HepG2 (cell line): Measurements from ENCODE around the gene RABGAP1. TPM values are rescaled to one million over a fixed set of nuclear protein-coding genes. Genes with fewer than 3 reads are reported as not detected.

Source experiments
- ATAC-seq: fragments of 200-7000 bp; cut with Tn5 transposase; 3 replicates; pipeline ENCODE4 v1.9.1; 2020; ENCODE audit warnings: mild to moderate bottlenecking, moderate library complexity
- BruUV-seq: library from RNA; stranded (reverse); fragments of 400-500 nt; replicated peaks from 2 replicates; lab custom pipeline; 2021; lab: Mats Ljungman, UMichigan
- CTCF ChIA-PET: fragments of 300-600 bp; formaldehyde crosslinking; extraction: SDS; loops from one replicate; lab custom pipeline; 2021; ENCODE audit warnings: low total read pairs, inconsistent platforms, low intra/inter-chr PET ratio; lab: Yijun Ruan, JAX
- POLR2A ChIA-PET: fragments of 350-600 bp; sonication (Branson Sonifier 250); formaldehyde crosslinking; loops from one replicate; lab custom pipeline; 2020; ENCODE audit warnings: antibody characterized with exemption, inconsistent platforms; lab: Yijun Ruan, JAX
- DNase-seq: peaks from one replicate; pipeline ENCODE4 v3.0.0-alpha.2; 2015; ENCODE audit warnings: low spot score
- FAIRE-seq: peaks from 3 replicates; lab custom pipeline; 2011; peaks lifted over from hg19 to GRCh38; lab: Jason Lieb, UNC
- H2AFZ ChIP-seq: one replicate; pipeline ENCODE4 v1.6.1; 2011; ENCODE audit warnings: low read length, inconsistent platforms
- H3K27ac ChIP-seq: fragments of 300-600 bp; 3 replicates; pipeline ENCODE4 v1.8.0; 2011; ENCODE audit warnings: mixed run types, mild to moderate bottlenecking, mixed read lengths, low read length, inconsistent platforms; ENCODE audit not compliant: insufficient read depth; ENCODE audit errors: extremely low read length
- H3K27me3 ChIP-seq, 2 experiments: fragments of 200-600 bp in 1 of 2; 2 replicates in 1 of 2; 3 replicates in 1 of 2; pipeline versions ENCODE4 v1.6.0 to v1.8.0; 2011; ENCODE audit warnings: low read length in 2 of 2, mild to moderate bottlenecking in 2 of 2, moderate library complexity in 2 of 2, inconsistent platforms in 1 of 2; ENCODE audit not compliant: insufficient read depth in 2 of 2, control insufficient read depth in 1 of 2
- H3K36me3 ChIP-seq, 2 experiments: fragments of 200-600 bp in 1 of 2; replicated peaks in 1 of 2; 2 replicates in 1 of 2; 3 replicates in 1 of 2; pipeline versions ENCODE4 v1.5.1 to v1.8.0; 2011; ENCODE audit warnings: low read length in 2 of 2, inconsistent platforms in 1 of 2; ENCODE audit not compliant: insufficient read depth in 2 of 2, control insufficient read depth in 1 of 2
- H3K4me1 ChIP-seq: 2 replicates; pipeline ENCODE4 v1.5.1; 2012; ENCODE audit warnings: low read length, inconsistent platforms; ENCODE audit not compliant: insufficient read depth
- H3K4me2 ChIP-seq: 2 replicates; pipeline ENCODE4 v1.6.0; 2011; ENCODE audit warnings: low read depth, low read length, inconsistent platforms
- H3K4me3 ChIP-seq, 3 experiments: fragments of 200-600 bp in 1 of 3; sonication (generic), shearing (Covaris generic) in 1 of 3; replicated peaks in 1 of 3; 2 replicates each; pipeline ENCODE4 v1.5.1; 2011 to 2016; ENCODE audit warnings: low read length in 3 of 3, inconsistent platforms in 2 of 3, low read depth in 2 of 3, mild to moderate bottlenecking in 2 of 3, control low read depth in 1 of 3, mixed read lengths in 1 of 3; ENCODE audit not compliant: insufficient read depth in 1 of 3
- H3K79me2 ChIP-seq: one replicate; pipeline ENCODE4 v1.6.1; 2011; ENCODE audit warnings: low read length, inconsistent platforms; ENCODE audit not compliant: insufficient read depth
- H3K9ac ChIP-seq: 2 replicates; pipeline ENCODE4 v1.6.0; 2011; ENCODE audit warnings: mild to moderate bottlenecking, low read depth, low read length, inconsistent platforms; ENCODE audit not compliant: insufficient read depth
- H3K9me3 ChIP-seq: 2 replicates; pipeline ENCODE4 v1.5.1; 2012; ENCODE audit warnings: mild to moderate bottlenecking, low read length
- H4K20me1 ChIP-seq: 2 replicates; pipeline ENCODE4 v1.6.0; 2011; ENCODE audit warnings: inconsistent platforms, mild to moderate bottlenecking, low read length, moderate library complexity; ENCODE audit not compliant: insufficient read depth
- NFYB ChIP-seq: sonication (generic); formaldehyde crosslinking; IDR thresholded peaks from 2 replicates; pipeline ENCODE4 v1.4.0; 2020; ENCODE audit warnings: missing genetic modification reagents
- PHF21A ChIP-seq: sonication (generic); formaldehyde crosslinking; IDR thresholded peaks from 2 replicates; pipeline ENCODE4 v1.5.0; 2020; ENCODE audit warnings: mild to moderate bottlenecking, missing genetic modification reagents
- TCF7L2 ChIP-seq: IDR thresholded peaks from 2 replicates; pipeline ENCODE4 v1.6.1; 2011; ENCODE audit warnings: mild to moderate bottlenecking, low read depth, low read length, moderate library complexity
- ZFP37 ChIP-seq: sonication (generic); formaldehyde crosslinking; IDR thresholded peaks from 2 replicates; pipeline ENCODE4 v1.4.0; 2020; ENCODE audit warnings: missing genetic modification reagents, borderline replicate concordance
- ZNF546 ChIP-seq: sonication (generic); formaldehyde crosslinking; conservative IDR thresholded peaks from 2 replicates; pipeline ENCODE4 v1.8.1; 2023; ENCODE audit warnings: mild to moderate bottlenecking, missing genetic modification reagents
- WGBS: methylation state at CpG from one replicate; pipeline ENCODE4 v1.1.6; 2017; ENCODE audit warnings: low lambda C conversion rate; 5-methylcytosine and 5-hydroxymethylcytosine counted together
- in situ Hi-C: cut with HindIII; loops from 2 replicates; pipeline ENCODE4 v1.10.0; 2017; ENCODE audit warnings: low pct_unique_long_range_greater_than_20kb; ENCODE audit not compliant: extremely low pct_ligation_motif_present
- intact Hi-C: fragments of 100-400 bp; cut with micrococcal nuclease; formaldehyde crosslinking; loops from one replicate; pipeline ENCODE4 v1.10.0; 2022; ENCODE audit not compliant: unreplicated experiment
- polyA plus RNA-seq, 8 experiments: library from polyadenylated mRNA; depleted of rRNA in 3 of 8; stranded (reverse) in 7 of 8; unstranded in 1 of 8; fragments of >200 nt; fragmentation: Illumina TruSeq in 4 of 8; extraction: Trizol in 4 of 8; gene quantifications; 2 replicates each; pipeline versions ENCODE4 v1.2.1 to v1.2.3, GENCODE V29; 2011 to 2016; ENCODE audit warnings: low read depth in 4 of 8, missing spikeins in 1 of 8, mixed read lengths in 1 of 8; ENCODE audit not compliant: insufficient read depth in 1 of 8
- total RNA-seq, 5 experiments: library from RNA; depleted of rRNA; stranded (reverse); fragments of >200 nt; fragmentation: Illumina TruSeq; extraction: Trizol; gene quantifications; 2 replicates each; pipeline ENCODE4 v1.2.3, GENCODE V29; 2016; ENCODE audit warnings: low read depth in 1 of 5
- TF ChIP-seq, protein P1 (sequence below): IDR thresholded peaks from 2 replicates; pipeline ENCODE4 v1.4.0; 2020; ENCODE audit warnings: mild to moderate bottlenecking, missing genetic modification reagents
- TF ChIP-seq, protein P2 (sequence below): IDR thresholded peaks from 2 replicates; pipeline ENCODE4 v1.6.1; 2016; ENCODE audit warnings: mild to moderate bottlenecking
- TF ChIP-seq, protein P3 (sequence below): sonication (generic); formaldehyde crosslinking; IDR thresholded peaks from 2 replicates; pipeline ENCODE4 v1.5.0; 2020; ENCODE audit warnings: mild to moderate bottlenecking, missing genetic modification reagents

The RABGAP1 gene
- total and polyA plus RNA-seq, 2 of the 13 experiments (the other 11 are each of a cell fraction or from before 2014, with no cell fraction given): 19.1 to 19.3 TPM

DNA sequence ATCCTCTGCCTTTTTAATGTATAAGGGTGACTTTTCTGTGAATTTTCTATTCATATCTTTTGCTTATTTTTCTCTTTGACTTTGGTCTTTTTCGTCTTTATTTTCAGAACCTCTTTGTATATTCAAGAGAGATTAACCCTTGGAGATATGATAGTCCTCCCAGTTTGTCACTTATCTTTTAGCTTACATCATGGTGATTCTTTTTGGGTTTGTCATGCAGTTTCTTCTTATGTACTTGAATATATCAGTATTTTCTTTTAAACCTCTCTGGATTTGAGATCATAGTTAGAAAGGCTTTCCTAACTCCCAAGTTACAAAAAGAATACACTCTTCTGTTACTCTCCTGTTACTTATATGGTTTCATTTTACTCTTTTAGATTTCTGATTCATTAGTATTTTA is 65.1 kb downstream of the RABGAP1 start (continued):
- TF ChIP-seq, protein P1, sequence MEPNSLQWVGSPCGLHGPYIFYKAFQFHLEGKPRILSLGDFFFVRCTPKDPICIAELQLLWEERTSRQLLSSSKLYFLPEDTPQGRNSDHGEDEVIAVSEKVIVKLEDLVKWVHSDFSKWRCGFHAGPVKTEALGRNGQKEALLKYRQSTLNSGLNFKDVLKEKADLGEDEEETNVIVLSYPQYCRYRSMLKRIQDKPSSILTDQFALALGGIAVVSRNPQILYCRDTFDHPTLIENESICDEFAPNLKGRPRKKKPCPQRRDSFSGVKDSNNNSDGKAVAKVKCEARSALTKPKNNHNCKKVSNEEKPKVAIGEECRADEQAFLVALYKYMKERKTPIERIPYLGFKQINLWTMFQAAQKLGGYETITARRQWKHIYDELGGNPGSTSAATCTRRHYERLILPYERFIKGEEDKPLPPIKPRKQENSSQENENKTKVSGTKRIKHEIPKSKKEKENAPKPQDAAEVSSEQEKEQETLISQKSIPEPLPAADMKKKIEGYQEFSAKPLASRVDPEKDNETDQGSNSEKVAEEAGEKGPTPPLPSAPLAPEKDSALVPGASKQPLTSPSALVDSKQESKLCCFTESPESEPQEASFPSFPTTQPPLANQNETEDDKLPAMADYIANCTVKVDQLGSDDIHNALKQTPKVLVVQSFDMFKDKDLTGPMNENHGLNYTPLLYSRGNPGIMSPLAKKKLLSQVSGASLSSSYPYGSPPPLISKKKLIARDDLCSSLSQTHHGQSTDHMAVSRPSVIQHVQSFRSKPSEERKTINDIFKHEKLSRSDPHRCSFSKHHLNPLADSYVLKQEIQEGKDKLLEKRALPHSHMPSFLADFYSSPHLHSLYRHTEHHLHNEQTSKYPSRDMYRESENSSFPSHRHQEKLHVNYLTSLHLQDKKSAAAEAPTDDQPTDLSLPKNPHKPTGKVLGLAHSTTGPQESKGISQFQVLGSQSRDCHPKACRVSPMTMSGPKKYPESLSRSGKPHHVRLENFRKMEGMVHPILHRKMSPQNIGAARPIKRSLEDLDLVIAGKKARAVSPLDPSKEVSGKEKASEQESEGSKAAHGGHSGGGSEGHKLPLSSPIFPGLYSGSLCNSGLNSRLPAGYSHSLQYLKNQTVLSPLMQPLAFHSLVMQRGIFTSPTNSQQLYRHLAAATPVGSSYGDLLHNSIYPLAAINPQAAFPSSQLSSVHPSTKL: no peak
- TF ChIP-seq, protein P2, sequence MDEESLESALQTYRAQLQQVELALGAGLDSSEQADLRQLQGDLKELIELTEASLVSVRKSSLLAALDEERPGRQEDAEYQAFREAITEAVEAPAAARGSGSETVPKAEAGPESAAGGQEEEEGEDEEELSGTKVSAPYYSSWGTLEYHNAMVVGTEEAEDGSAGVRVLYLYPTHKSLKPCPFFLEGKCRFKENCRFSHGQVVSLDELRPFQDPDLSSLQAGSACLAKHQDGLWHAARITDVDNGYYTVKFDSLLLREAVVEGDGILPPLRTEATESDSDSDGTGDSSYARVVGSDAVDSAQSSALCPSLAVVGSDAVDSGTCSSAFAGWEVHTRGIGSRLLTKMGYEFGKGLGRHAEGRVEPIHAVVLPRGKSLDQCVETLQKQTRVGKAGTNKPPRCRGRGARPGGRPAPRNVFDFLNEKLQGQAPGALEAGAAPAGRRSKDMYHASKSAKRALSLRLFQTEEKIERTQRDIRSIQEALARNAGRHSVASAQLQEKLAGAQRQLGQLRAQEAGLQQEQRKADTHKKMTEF: no peak
- TF ChIP-seq ZNF546 (CRISPR knock-in tag) (no peak), TCF7L2 (no peak), NFYB (no peak), PHF21A (no peak)
- TF ChIP-seq, all 625 proteins: peak for 0

DNA sequence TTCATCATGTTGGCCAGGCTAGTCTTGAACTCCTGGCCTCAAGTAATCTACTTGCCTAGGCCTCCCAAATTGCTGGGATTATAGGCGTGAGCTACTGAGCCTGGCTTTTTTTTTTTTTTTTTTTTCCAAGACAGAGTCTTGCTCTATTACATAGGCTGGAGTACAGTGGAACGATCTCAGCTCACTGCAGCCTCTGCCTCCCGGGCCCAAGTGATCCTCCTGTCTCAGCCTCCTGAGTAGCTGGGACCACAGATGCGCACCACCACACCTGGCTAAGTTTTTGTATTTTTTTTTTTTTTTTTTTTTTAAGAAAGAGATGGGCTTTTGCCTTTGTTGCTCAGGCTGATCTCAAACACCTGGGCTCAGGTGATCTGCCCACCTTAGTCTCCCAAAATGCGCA is 66.4 kb downstream of the RABGAP1 start:
- no peak overlapping the region for H3K9ac ChIP-seq
- ATAC-seq: no peak
- DNase-seq: no peak
- intact Hi-C loops (no loop called here), in situ Hi-C loops (no loop called here)
- no peaks in the 10 kb centered on the region for H3K27me3 ChIP-seq
- peaks cover 47% of the 10 kb centered on the region for H3K4me1 ChIP-seq
- no peaks in the 10 kb centered on the region for H4K20me1 ChIP-seq
- H2AFZ ChIP-seq: no peak overlapping the region
- H3K9me3 ChIP-seq: no peaks in the 10 kb centered on the region
- TF ChIP-seq ZFP37 (CRISPR knock-in tag): no peak
- TF ChIP-seq, protein P3, sequence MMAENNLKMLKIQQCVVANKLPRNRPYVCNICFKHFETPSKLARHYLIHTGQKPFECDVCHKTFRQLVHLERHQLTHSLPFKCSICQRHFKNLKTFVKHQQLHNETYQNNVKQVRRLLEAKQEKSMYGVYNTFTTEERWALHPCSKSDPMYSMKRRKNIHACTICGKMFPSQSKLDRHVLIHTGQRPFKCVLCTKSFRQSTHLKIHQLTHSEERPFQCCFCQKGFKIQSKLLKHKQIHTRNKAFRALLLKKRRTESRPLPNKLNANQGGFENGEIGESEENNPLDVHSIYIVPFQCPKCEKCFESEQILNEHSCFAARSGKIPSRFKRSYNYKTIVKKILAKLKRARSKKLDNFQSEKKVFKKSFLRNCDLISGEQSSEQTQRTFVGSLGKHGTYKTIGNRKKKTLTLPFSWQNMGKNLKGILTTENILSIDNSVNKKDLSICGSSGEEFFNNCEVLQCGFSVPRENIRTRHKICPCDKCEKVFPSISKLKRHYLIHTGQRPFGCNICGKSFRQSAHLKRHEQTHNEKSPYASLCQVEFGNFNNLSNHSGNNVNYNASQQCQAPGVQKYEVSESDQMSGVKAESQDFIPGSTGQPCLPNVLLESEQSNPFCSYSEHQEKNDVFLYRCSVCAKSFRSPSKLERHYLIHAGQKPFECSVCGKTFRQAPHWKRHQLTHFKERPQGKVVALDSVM: peak; percentile 74
- TF ChIP-seq, all 625 proteins: peak for 1
- Histone ChIP-seq H3K4me3 (no peak overlapping the region), H3K4me2 (no peak overlapping the region), H3K79me2 (no peaks in the 10 kb centered on the region), H3K36me3 (peaks cover 3 to 8% of the 10 kb centered on the region in 2 experiments; a peak in 2 of 5 replicates), H3K27ac (no peak overlapping the region)
- 79% methylated on average over 5 of the region's 5 CpGs for WGBS
- POLR2A ChIA-PET: no interaction called here
- no TSS peak for BruUV-seq
- CTCF ChIA-PET: no interaction called here
- no peak for FAIRE-seq
